ENCODE data around the gene TKT.

DNA sequence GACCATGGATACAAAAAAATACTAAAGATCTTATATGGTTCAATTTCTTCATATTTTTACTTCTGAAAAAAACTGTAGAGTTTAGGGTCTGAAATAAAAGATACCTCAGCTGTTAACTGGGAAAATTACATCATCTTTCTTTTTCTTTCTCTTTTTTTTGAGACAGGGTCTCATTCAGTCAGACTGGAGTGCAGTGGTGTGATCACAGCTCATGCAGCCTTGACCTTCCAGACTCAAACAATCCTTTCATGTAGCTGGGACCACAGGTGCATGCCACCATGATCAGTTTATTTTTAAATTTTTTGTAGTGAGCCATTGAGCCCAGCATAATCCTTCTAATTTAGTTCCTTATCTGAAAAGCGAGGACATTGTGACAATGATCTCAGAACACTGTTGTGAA lies 39.6 kb upstream of the TKT start:
- TF ChIP-seq HDAC1 (CRISPR knock-in tag; IDR thresholded peaks at IDR 0.05): no peak
- no peak for TF ChIP-seq MEIS2 (CRISPR knock-in tag; IDR thresholded peaks at IDR 0.05)
- TF ChIP-seq, protein P1, sequence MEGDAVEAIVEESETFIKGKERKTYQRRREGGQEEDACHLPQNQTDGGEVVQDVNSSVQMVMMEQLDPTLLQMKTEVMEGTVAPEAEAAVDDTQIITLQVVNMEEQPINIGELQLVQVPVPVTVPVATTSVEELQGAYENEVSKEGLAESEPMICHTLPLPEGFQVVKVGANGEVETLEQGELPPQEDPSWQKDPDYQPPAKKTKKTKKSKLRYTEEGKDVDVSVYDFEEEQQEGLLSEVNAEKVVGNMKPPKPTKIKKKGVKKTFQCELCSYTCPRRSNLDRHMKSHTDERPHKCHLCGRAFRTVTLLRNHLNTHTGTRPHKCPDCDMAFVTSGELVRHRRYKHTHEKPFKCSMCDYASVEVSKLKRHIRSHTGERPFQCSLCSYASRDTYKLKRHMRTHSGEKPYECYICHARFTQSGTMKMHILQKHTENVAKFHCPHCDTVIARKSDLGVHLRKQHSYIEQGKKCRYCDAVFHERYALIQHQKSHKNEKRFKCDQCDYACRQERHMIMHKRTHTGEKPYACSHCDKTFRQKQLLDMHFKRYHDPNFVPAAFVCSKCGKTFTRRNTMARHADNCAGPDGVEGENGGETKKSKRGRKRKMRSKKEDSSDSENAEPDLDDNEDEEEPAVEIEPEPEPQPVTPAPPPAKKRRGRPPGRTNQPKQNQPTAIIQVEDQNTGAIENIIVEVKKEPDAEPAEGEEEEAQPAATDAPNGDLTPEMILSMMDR (CRISPR knock-in tag; IDR thresholded peaks at IDR 0.05): no peak
- TF ChIP-seq MYNN (CRISPR knock-in tag; IDR thresholded peaks at IDR 0.05; ENCODE audit: low read depth): no peak
